ENCODE results near the gene CFAP74. TPM values are rescaled to one million over a fixed set of nuclear protein-coding genes. Genes with fewer than 3 reads are reported as not detected.

Gene CFAP74
- total and polyA plus RNA-seq, 11 donors: 0.03 to 0.33 (median 0.07) TPM; not detected in 8

- H3K36me3 ChIP-seq: no peaks in the 10 kb centered on the region
- H3K27ac ChIP-seq: no peak overlapping the region
- H3K4me3 ChIP-seq: no peak overlapping the region
- DNase-seq: no peak
- H3K27me3 ChIP-seq: peaks cover 0 to 37% (median 14%) of the 10 kb centered on the region in 9 donors
- no peaks in the 10 kb centered on the region for H3K9me3 ChIP-seq
- ATAC-seq: no peak
- TF ChIP-seq POLR2A (IDR thresholded peaks at IDR 0.05): no peak
- TF ChIP-seq CTCF (IDR thresholded peaks at IDR 0.05): no peak
- intact Hi-C loops (cut with DNase I): no loop called here
- WGBS, 4 donors: 85 to 86% (median 85%) methylated on average over 26 to 27 of the region's 27 CpGs
- no peaks in the 10 kb centered on the region for H3K4me1 ChIP-seq
Measured at GRCh38 chr1:2009101-2010053, 5.8 kb upstream of the CFAP74 start.

GRCh38 chr1:2004856-2005255 lies 1.3 kb upstream of the CFAP74 start:
- TF ChIP-seq POLR2A (IDR thresholded peaks at IDR 0.05) (no peak), CTCF (IDR thresholded peaks at IDR 0.05) (no peak)
- no peaks in the 10 kb centered on the region for H3K36me3 ChIP-seq
- H3K27ac ChIP-seq: no peak overlapping the region
- intact Hi-C loops (cut with DNase I): no loop called here
- WGBS, 4 donors: 69 to 71% (median 71%) methylated on average over 21 of the region's 21 CpGs
- peaks cover 3 to 65% (median 35%) of the 10 kb centered on the region in 9 donors for H3K27me3 ChIP-seq
- DNase-seq: no peak
- H3K4me1 ChIP-seq: peaks cover 0 to 8% (median 0%) of the 10 kb centered on the region in 12 donors
- ATAC-seq: no peak
- H3K4me3 ChIP-seq: no peak overlapping the region
- no peaks in the 10 kb centered on the region for H3K9me3 ChIP-seq

- Histone ChIP-seq H3K9me3 (no peaks in the 10 kb centered on the region), H3K4me1 (peaks cover 0 to 8% (median 0%) of the 10 kb centered on the region in 12 donors), H3K27ac (no peak overlapping the region), H3K36me3 (no peaks in the 10 kb centered on the region), H3K4me3 (no peak overlapping the region), H3K27me3 (peaks cover 3 to 57% (median 35%) of the 10 kb centered on the region in 9 donors)
- ATAC-seq: no peak
- intact Hi-C loops (cut with DNase I): no loop called here
- no peak for TF ChIP-seq CTCF (IDR thresholded peaks at IDR 0.05)
- TF ChIP-seq POLR2A (IDR thresholded peaks at IDR 0.05): no peak
- no peak for DNase-seq
- 80 to 83% (median 82%) methylated on average over 13 of the region's 13 CpGs for WGBS, 4 donors
Measured at GRCh38 chr1:2001773-2002411, 1.7 kb downstream of the CFAP74 start.

GRCh38 chr1:2000850-2001249 lies 2.7 kb downstream of the CFAP74 start:
- Histone ChIP-seq H3K27me3 (peaks cover 3 to 52% (median 31%) of the 10 kb centered on the region in 9 donors), H3K9me3 (no peaks in the 10 kb centered on the region), H3K36me3 (no peaks in the 10 kb centered on the region), H3K27ac (no peak overlapping the region), H3K4me3 (no peak overlapping the region), H3K4me1 (peaks cover 0 to 11% (median 0%) of the 10 kb centered on the region in 12 donors)
- ATAC-seq (no peak), DNase-seq (no peak)
- WGBS, 4 donors: 87 to 93% (median 90%) methylated on average over 9 of the region's 9 CpGs
- TF ChIP-seq POLR2A (IDR thresholded peaks at IDR 0.05) (no peak), CTCF (IDR thresholded peaks at IDR 0.05) (no peak)
- intact Hi-C loops (cut with DNase I): no loop called here

Data from heart left ventricle (tissue), 16 donors.